ENCODE results near the gene RAB35.

The RAB35 gene

GRCh38 chr12:120075034-120075616, 41.4 kb downstream of the RAB35 start:
- no peaks in the 10 kb centered on the region for H3K27me3 ChIP-seq (ENCODE audit: low read length)

GRCh38 chr12:120072472-120073249, 43.9 kb downstream of the RAB35 start:
- no peak overlapping the region for H3K4me2 ChIP-seq (ENCODE audit: low read depth, low read length, poor library complexity, severe bottlenecking)
- no peaks in the 10 kb centered on the region for H3K9me3 ChIP-seq (ENCODE audit: insufficient read depth, low read length)
- no peak for TF ChIP-seq CTCF (IDR thresholded peaks at IDR 0.05; ENCODE audit: insufficient read depth, low read length, poor library complexity, severe bottlenecking)
- TF ChIP-seq EZH2phosphoT487 (conservative IDR thresholded peaks at IDR 0.05; ENCODE audit: low read length), result no peak
- no peak overlapping the region for H3K27ac ChIP-seq (ENCODE audit: low read depth, low read length)
- no peak overlapping the region for H2AFZ ChIP-seq (ENCODE audit: low read depth, low read length, severe bottlenecking)
- no peaks in the 10 kb centered on the region for H3K36me3 ChIP-seq (ENCODE audit: low read length)
- H4K20me1 ChIP-seq (ENCODE audit: low read depth, low read length), result no peaks in the 10 kb centered on the region
- H3K9me2 ChIP-seq (replicated peaks; ENCODE audit: insufficient read depth, low read length), result no peaks in the 10 kb centered on the region
- H3K4me3 ChIP-seq (ENCODE audit: insufficient read depth, low read length, poor library complexity, severe bottlenecking), result no peak overlapping the region
- no peak overlapping the region for H3K9ac ChIP-seq (ENCODE audit: low read length)
- H3F3A ChIP-seq (ENCODE audit: insufficient read depth), result no peaks in the 10 kb centered on the region
- H3K79me2 ChIP-seq (ENCODE audit: insufficient read depth, low read length), result no peaks in the 10 kb centered on the region
- no peaks in the 10 kb centered on the region for H3K27me3 ChIP-seq (ENCODE audit: low read length)

More at GRCh38 chr12:120075034-120075616, 41.4 kb downstream of the RAB35 start:
- no peaks in the 10 kb centered on the region for H4K20me1 ChIP-seq (ENCODE audit: low read depth, low read length)
- H3K36me3 ChIP-seq (ENCODE audit: low read length), result no peaks in the 10 kb centered on the region
- no peak overlapping the region for H3K4me2 ChIP-seq (ENCODE audit: low read depth, low read length, poor library complexity, severe bottlenecking)
- H3K9me3 ChIP-seq (ENCODE audit: insufficient read depth, low read length), result no peaks in the 10 kb centered on the region
- no peak overlapping the region for H3K9ac ChIP-seq (ENCODE audit: low read length)
- H3F3A ChIP-seq (ENCODE audit: insufficient read depth), result no peaks in the 10 kb centered on the region
- no peak overlapping the region for H3K27ac ChIP-seq (ENCODE audit: low read depth, low read length)
- H2AFZ ChIP-seq (ENCODE audit: low read depth, low read length, severe bottlenecking), result no peak overlapping the region
- H3K4me3 ChIP-seq (ENCODE audit: insufficient read depth, low read length, poor library complexity, severe bottlenecking), result no peak overlapping the region
- H3K79me2 ChIP-seq (ENCODE audit: insufficient read depth, low read length), result no peaks in the 10 kb centered on the region
- no peaks in the 10 kb centered on the region for H3K9me2 ChIP-seq (replicated peaks; ENCODE audit: insufficient read depth, low read length)
- TF ChIP-seq CTCF (IDR thresholded peaks at IDR 0.05; ENCODE audit: insufficient read depth, low read length, poor library complexity, severe bottlenecking), result no peak
- no peak for TF ChIP-seq EZH2phosphoT487 (conservative IDR thresholded peaks at IDR 0.05; ENCODE audit: low read length)

GRCh38 chr12:120071493-120072020, 45.0 kb downstream of the RAB35 start:
- no peaks in the 10 kb centered on the region for H3F3A ChIP-seq (ENCODE audit: insufficient read depth)
- TF ChIP-seq EZH2phosphoT487 (conservative IDR thresholded peaks at IDR 0.05; ENCODE audit: low read length) (no peak), CTCF (IDR thresholded peaks at IDR 0.05; ENCODE audit: insufficient read depth, low read length, poor library complexity, severe bottlenecking) (no peak)
- no peak overlapping the region for H3K4me3 ChIP-seq (ENCODE audit: insufficient read depth, low read length, poor library complexity, severe bottlenecking)
- no peak overlapping the region for H3K9ac ChIP-seq (ENCODE audit: low read length)
- no peaks in the 10 kb centered on the region for H3K9me2 ChIP-seq (replicated peaks; ENCODE audit: insufficient read depth, low read length)
- H3K27ac ChIP-seq (ENCODE audit: low read depth, low read length), result no peak overlapping the region
- no peaks in the 10 kb centered on the region for H3K79me2 ChIP-seq (ENCODE audit: insufficient read depth, low read length)
- H3K4me2 ChIP-seq (ENCODE audit: low read depth, low read length, poor library complexity, severe bottlenecking), result no peak overlapping the region
- no peaks in the 10 kb centered on the region for H3K27me3 ChIP-seq (ENCODE audit: low read length)
- H3K36me3 ChIP-seq (ENCODE audit: low read length), result no peaks in the 10 kb centered on the region
- H3K9me3 ChIP-seq (ENCODE audit: insufficient read depth, low read length), result no peaks in the 10 kb centered on the region
- H4K20me1 ChIP-seq (ENCODE audit: low read depth, low read length), result no peaks in the 10 kb centered on the region
- no peak overlapping the region for H2AFZ ChIP-seq (ENCODE audit: low read depth, low read length, severe bottlenecking)
